ENCODE data around the gene CCDC73.

CCDC73 gene

GRCh38 chr11:32567154-32567553 is 227.3 kb downstream of the CCDC73 start:
- no peak overlapping the region for H3K4me3 ChIP-seq (ENCODE audit: low read length)
- no peak for DNase-seq (ENCODE audit: low read depth)
- TF ChIP-seq CTCF (IDR thresholded peaks at IDR 0.05; ENCODE audit: insufficient read depth, low read depth, low read length, missing control alignments), result no peak

- no peak for TF ChIP-seq CTCF (IDR thresholded peaks at IDR 0.05; ENCODE audit: insufficient read depth, low read depth, low read length, missing control alignments)
- H3K4me3 ChIP-seq (ENCODE audit: low read length), result no peak overlapping the region
- DNase-seq (ENCODE audit: low read depth), result no peak
Observed at GRCh38 chr11:32566517-32566916, 227.9 kb downstream of the CCDC73 start.

DNA sequence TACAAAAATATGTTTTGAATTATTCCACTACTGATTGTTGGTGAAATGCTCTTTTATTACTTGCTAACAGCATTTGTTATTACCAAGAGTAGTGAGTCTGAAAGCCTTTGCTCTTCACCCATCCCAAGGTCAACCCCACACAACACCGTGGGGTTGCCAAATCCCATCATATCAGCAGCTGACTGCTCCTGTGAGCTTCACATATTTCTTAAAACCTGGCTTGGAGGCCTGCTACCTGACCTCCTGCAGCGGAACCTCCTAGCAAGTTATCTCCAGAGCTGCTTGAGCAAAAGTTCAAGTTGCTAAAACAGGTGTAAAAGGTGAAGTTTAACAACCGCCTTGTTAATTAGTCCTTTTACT is 230.9 kb downstream of the CCDC73 start:
- H3K4me3 ChIP-seq (ENCODE audit: low read length), result no peak overlapping the region
- DNase-seq (ENCODE audit: low read depth), result no peak
- no peak for TF ChIP-seq CTCF (IDR thresholded peaks at IDR 0.05; ENCODE audit: insufficient read depth, low read depth, low read length, missing control alignments)

DNA sequence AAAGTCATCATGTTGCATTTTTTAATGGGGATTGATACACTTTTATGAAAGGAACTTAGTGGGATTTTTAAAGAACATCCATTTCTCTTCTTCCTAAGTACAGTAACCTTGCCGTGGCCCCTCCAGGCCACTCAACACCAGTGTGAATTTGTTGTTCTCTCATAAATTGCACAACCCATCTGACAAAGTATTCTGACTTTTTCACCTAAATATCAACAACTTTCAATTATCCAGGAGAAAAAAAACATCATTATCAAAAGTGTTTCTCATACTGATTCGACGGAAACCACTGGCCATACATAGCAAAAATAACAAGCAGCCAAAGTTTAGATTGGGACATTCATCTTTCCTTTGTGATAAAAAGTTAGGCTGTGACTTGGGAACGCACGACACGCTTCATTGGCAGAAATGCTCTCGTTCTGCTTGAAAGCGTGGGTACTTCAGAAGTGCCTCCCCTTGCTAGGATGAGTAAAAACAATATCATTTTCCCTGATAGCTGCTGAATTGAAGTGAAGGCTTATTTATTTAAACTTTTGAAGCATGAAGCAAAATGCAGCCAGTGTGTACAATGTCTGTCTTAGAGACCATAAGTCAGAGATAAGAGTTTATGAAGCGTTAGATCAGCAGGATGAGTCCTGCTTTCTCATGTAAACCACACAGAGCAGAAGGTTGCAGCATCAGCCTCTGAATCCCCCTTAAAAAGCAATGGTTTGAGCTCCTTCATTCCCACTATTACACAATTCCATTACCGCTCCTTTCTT is 231.4 kb downstream of the CCDC73 start:
- no peak for DNase-seq (ENCODE audit: low read depth)
- no peak for TF ChIP-seq CTCF (IDR thresholded peaks at IDR 0.05; ENCODE audit: insufficient read depth, low read depth, low read length, missing control alignments)

DNA sequence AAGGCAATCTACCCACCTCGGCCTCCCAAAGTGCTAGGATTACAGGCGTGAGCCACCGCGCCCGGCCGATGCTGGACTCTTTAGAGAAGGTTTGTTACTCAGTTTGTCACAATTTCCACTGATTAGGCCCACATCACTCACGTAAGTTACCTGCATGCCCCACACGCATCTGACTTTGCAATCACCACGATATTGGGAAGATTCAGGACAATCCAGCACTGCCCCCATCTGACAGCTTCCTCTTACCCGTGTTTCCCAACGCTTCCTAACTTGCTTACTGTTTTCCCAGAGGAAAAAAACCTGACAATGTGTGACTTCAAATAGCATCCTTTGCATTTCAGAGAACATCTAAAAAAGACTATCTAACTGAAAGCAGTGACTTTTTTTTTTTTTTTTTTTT is 232.6 kb downstream of the CCDC73 start:
- H3K4me3 ChIP-seq (ENCODE audit: low read length), result no peak overlapping the region
- TF ChIP-seq CTCF (IDR thresholded peaks at IDR 0.05; ENCODE audit: insufficient read depth, low read depth, low read length, missing control alignments), result no peak
- no peak for DNase-seq (ENCODE audit: low read depth)

More for the DNA sequence above, 231.4 kb downstream of the CCDC73 start:
- no peak overlapping the region for H3K4me3 ChIP-seq (ENCODE audit: low read length)

GRCh38 chr11:32555895-32556294 is 238.6 kb downstream of the CCDC73 start:
- H3K4me3 ChIP-seq (ENCODE audit: low read length), result no peak overlapping the region
- no peak for TF ChIP-seq CTCF (IDR thresholded peaks at IDR 0.05; ENCODE audit: insufficient read depth, low read depth, low read length, missing control alignments)
- DNase-seq (ENCODE audit: low read depth), result no peak

GRCh38 chr11:32555091-32555490 is 239.4 kb downstream of the CCDC73 start:
- no peak overlapping the region for H3K4me3 ChIP-seq (ENCODE audit: low read length)
- TF ChIP-seq CTCF (IDR thresholded peaks at IDR 0.05; ENCODE audit: insufficient read depth, low read depth, low read length, missing control alignments), result no peak
- no peak for DNase-seq (ENCODE audit: low read depth)
